ENCODE measurements around the gene VSIG10. TPM values are rescaled to one million over a fixed set of nuclear protein-coding genes. Genes with fewer than 3 reads are reported as not detected.

Gene VSIG10
- total and polyA plus RNA-seq, 2 of the 4 experiments (the other 2 are of a cell fraction), result 5.9 to 10.0 TPM

- BruUV-seq (replicated peaks), result no TSS peak
- ChIA-PET CTCF (no interaction called here), POLR2A (ENCODE audit: unreplicated experiment) (no interaction called here)
- ATAC-seq (ENCODE audit: low read depth) (no peak), DNase-seq (no peak)
- Histone ChIP-seq H3K36me3 (ENCODE audit: control insufficient read depth, insufficient read depth, low read length) (peaks cover 63% of the 10 kb centered on the region), H3K4me1 (ENCODE audit: control insufficient read depth, insufficient read depth, low read length) (no peaks in the 10 kb centered on the region), H2BK120ac (ENCODE audit: low read depth, low read length) (no peak overlapping the region), H3K27me3 (ENCODE audit: control insufficient read depth, insufficient read depth, low read length) (no peaks in the 10 kb centered on the region), H3K9me3 (ENCODE audit: control insufficient read depth, insufficient read depth, low read length) (no peaks in the 10 kb centered on the region), H3K27ac (ENCODE audit: insufficient read depth, low read length) (no peak overlapping the region), H3K4ac (ENCODE audit: low read depth, low read length) (no peak overlapping the region), H3K9ac (ENCODE audit: low read depth, low read length) (no peak overlapping the region), H4K8ac (ENCODE audit: low read depth in 2 of 2, low read length in 2 of 2) (no peak overlapping the region), H2BK20ac (ENCODE audit: low read depth, low read length) (no peak overlapping the region), H3K9me1 (ENCODE audit: insufficient read depth, low read length) (peaks cover 4% of the 10 kb centered on the region; the same call in 1 of the 2 replicates), H2BK5ac (ENCODE audit: low read depth, low read length, poor library complexity, severe bottlenecking) (no peak overlapping the region), H2AK5ac (ENCODE audit: low read depth, low read length) (no peak overlapping the region), H4K91ac (ENCODE audit: insufficient read depth, low read depth, low read length) (no peak overlapping the region), H4K20me1 (ENCODE audit: insufficient read depth, low read length) (peaks cover 11% of the 10 kb centered on the region; the same call in 1 of the 2 replicates), H3K4me3 (ENCODE audit: insufficient read depth, low read depth, low read length) (no peak overlapping the region), H3K79me1 (ENCODE audit: low read depth in 1 of 2, low read length in 2 of 2) (peaks cover 23 to 30% of the 10 kb centered on the region in 2 experiments; a peak in 3 of 4 replicates), H3K23ac (ENCODE audit: low read depth, low read length) (no peak overlapping the region), H3K56ac (ENCODE audit: extremely low read depth, insufficient read depth, low read length) (no peak overlapping the region), H2AFZ (replicated peaks; ENCODE audit: low read length, poor library complexity) (peak overlapping the region; percentile 24), H3K4me2 (ENCODE audit: low read depth, low read length) (no peak overlapping the region), H2BK15ac (ENCODE audit: low read depth, low read length) (no peak overlapping the region), H2AK9ac (replicated peaks; ENCODE audit: low read depth, low read length, poor library complexity) (no peak overlapping the region), H3K14ac (replicated peaks; ENCODE audit: low read depth, low read length) (no peak overlapping the region), H3K18ac (ENCODE audit: low read depth, low read length) (no peak overlapping the region), H4K5ac (ENCODE audit: low read depth, low read length) (no peak overlapping the region)
- dilution Hi-C loops (cut with HindIII; ENCODE audit: low sequenced_read_pairs, unreplicated experiment) (no loop called here), intact Hi-C loops (cut with micrococcal nuclease) (no loop called here), in situ Hi-C loops (cut with MboI; ENCODE audit: low sequenced_read_pairs) (loop anchor here (25.0 kb wide), 1 partner anchor 349 kb away; the partner anchor contains the start of gene SUDS3)
- TF ChIP-seq RAD21 (IDR thresholded peaks at IDR 0.05; ENCODE audit: low read length) (no peak), NFE2L2 (IDR thresholded peaks at IDR 0.05; ENCODE audit: low read depth, low read length) (no peak), MAZ (IDR thresholded peaks at IDR 0.05; ENCODE audit: borderline replicate concordance, low read depth, low read length) (no peak), POLR2A (IDR thresholded peaks at IDR 0.05; ENCODE audit: low read depth, low read length) (no peak), RCOR1 (IDR thresholded peaks at IDR 0.05; ENCODE audit: insufficient replicate concordance, low read length) (no peak), RFX5 (IDR thresholded peaks at IDR 0.05; ENCODE audit: low read depth, low read length) (no peak), MXI1 (IDR thresholded peaks at IDR 0.05; ENCODE audit: borderline replicate concordance, low read depth, low read length) (no peak), CTCF (conservative IDR thresholded peaks at IDR 0.05; ENCODE audit: low read depth, low read length) (no peak), CHD1 (IDR thresholded peaks at IDR 0.05; ENCODE audit: low read depth, low read length) (no peak), FOS (IDR thresholded peaks at IDR 0.05; ENCODE audit: low read depth, low read length) (no peak), ELK1 (IDR thresholded peaks at IDR 0.05; ENCODE audit: borderline replicate concordance, low read depth, low read length) (no peak), MAFK (IDR thresholded peaks at IDR 0.05; ENCODE audit: low read depth, low read length) (no peak), CEBPB (IDR thresholded peaks at IDR 0.05; ENCODE audit: low read depth, low read length) (no peak), SMC3 (IDR thresholded peaks at IDR 0.05; ENCODE audit: low read depth, low read length) (no peak), BHLHE40 (IDR thresholded peaks at IDR 0.05; ENCODE audit: low read depth, low read length) (no peak), USF2 (IDR thresholded peaks at IDR 0.05; ENCODE audit: low read depth, low read length) (no peak)
- WGBS, 2 experiments (ENCODE audit: extremely low coverage in 2 of 2, insufficient read length in 1 of 2), result 80% methylated on average over 1 of the region's 6 CpGs; no CpG with 5 or more reads in 1 of the 2 experiments
These were observed 65.7 kb downstream of the VSIG10 start for GRCh38 chr12:118038137-118038536.

Data from IMR-90 (cell line).